Activated naive CD8-positive, alpha-beta T cell treated with anti-CD3 and anti-CD28 coated beads, Interleukin-2, amount 50 U/mL, for 24 hours (primary cell): Measurements from ENCODE around the gene RAB8A.

Source experiments
- ATAC-seq: fragments of 150-1000 bp; cut with Tn5 transposase; one replicate; pipeline ENCODE4 v1.10.0; 2021
- DNase-seq: peaks from one replicate; pipeline ENCODE4 v3.0.0; 2021
- H3K27ac Mint-ChIP-seq: one replicate; pipeline ENCODE4 v1.8.0; 2021; ENCODE audit warnings: mild to moderate bottlenecking, mixed read lengths
- H3K27me3 Mint-ChIP-seq: one replicate; pipeline ENCODE4 v1.8.0; 2021; ENCODE audit warnings: mixed read lengths
- H3K36me3 Mint-ChIP-seq: one replicate; pipeline ENCODE4 v1.8.0; 2021; ENCODE audit warnings: low read depth, mixed read lengths
- H3K4me1 Mint-ChIP-seq: one replicate; pipeline ENCODE4 v1.8.0; 2021; ENCODE audit warnings: mixed read lengths
- H3K4me3 Mint-ChIP-seq: one replicate; pipeline ENCODE4 v1.8.0; 2021; ENCODE audit warnings: mild to moderate bottlenecking, moderate library complexity, mixed read lengths
- H3K9me3 Mint-ChIP-seq: one replicate; pipeline ENCODE4 v1.8.0; 2021; ENCODE audit warnings: mixed read lengths

RAB8A gene

GRCh38 chr19:16111160-16111908, at the start of gene RAB8A:
Gene RAB8A, plus strand, starts transcription at chr19:16111889. Its CDS starts 13 bp downstream, at chr19:16111902.
- Mint-ChIP-seq H3K27me3 (no peaks in the 10 kb centered on the region), H3K9me3 (no peaks in the 10 kb centered on the region), H3K4me1 (peaks cover 40% of the 10 kb centered on the region), H3K36me3 (peaks cover 20% of the 10 kb centered on the region), H3K27ac (peak within 1 kb of the TSS; percentile 97), H3K4me3 (peak within 1 kb of the TSS; percentile 96)
- DNase-seq (peak; percentile 100), ATAC-seq (peak; percentile 97)

- Mint-ChIP-seq H3K9me3 (no peaks in the 10 kb centered on the region), H3K36me3 (peaks cover 2% of the 10 kb centered on the region), H3K27ac (peak overlapping the region; percentile 64), H3K27me3 (no peaks in the 10 kb centered on the region), H3K4me3 (peak overlapping the region; percentile 46), H3K4me1 (peaks cover 33% of the 10 kb centered on the region)
- ATAC-seq (peak; percentile 88), DNase-seq (peak; percentile 50)
These were observed 49.7 kb upstream of the RAB8A start for GRCh38 chr19:16061943-16062342.

- peak; percentile 76 for DNase-seq
- Mint-ChIP-seq H3K4me3 (no peak overlapping the region), H3K36me3 (peaks cover 2% of the 10 kb centered on the region), H3K27ac (no peak overlapping the region), H3K4me1 (peaks cover 33% of the 10 kb centered on the region), H3K27me3 (no peaks in the 10 kb centered on the region), H3K9me3 (no peaks in the 10 kb centered on the region)
- ATAC-seq: no peak
These were observed 48.9 kb upstream of the RAB8A start for GRCh38 chr19:16062789-16063188.

GRCh38 chr19:16064209-16064889, 47.3 kb upstream of the RAB8A start:
- H3K4me1 Mint-ChIP-seq: peaks cover 33% of the 10 kb centered on the region
- H3K36me3 Mint-ChIP-seq: peaks cover 2% of the 10 kb centered on the region
- ATAC-seq (no peak), DNase-seq (no peak)
- H3K4me3 Mint-ChIP-seq: no peak overlapping the region
- H3K9me3 Mint-ChIP-seq: no peaks in the 10 kb centered on the region
- H3K27me3 Mint-ChIP-seq: no peaks in the 10 kb centered on the region
- H3K27ac Mint-ChIP-seq: no peak overlapping the region

- H3K4me1 Mint-ChIP-seq: peaks cover 32% of the 10 kb centered on the region
- DNase-seq: peak; percentile 59
- no peak for ATAC-seq
- H3K27ac Mint-ChIP-seq: peak overlapping the region; percentile 63
- peaks cover 2% of the 10 kb centered on the region for H3K36me3 Mint-ChIP-seq
- no peaks in the 10 kb centered on the region for H3K27me3 Mint-ChIP-seq
- no peak overlapping the region for H3K4me3 Mint-ChIP-seq
- H3K9me3 Mint-ChIP-seq: no peaks in the 10 kb centered on the region
These were observed 45.0 kb upstream of the RAB8A start for GRCh38 chr19:16066611-16067104.

- no peak for ATAC-seq
- H3K27ac Mint-ChIP-seq: no peak overlapping the region
- H3K9me3 Mint-ChIP-seq: no peaks in the 10 kb centered on the region
- peaks cover 28% of the 10 kb centered on the region for H3K4me1 Mint-ChIP-seq
- no peaks in the 10 kb centered on the region for H3K36me3 Mint-ChIP-seq
- no peak overlapping the region for H3K4me3 Mint-ChIP-seq
- no peaks in the 10 kb centered on the region for H3K27me3 Mint-ChIP-seq
- DNase-seq: no peak
These were observed 44.3 kb upstream of the RAB8A start for GRCh38 chr19:16067205-16067938.

- H3K4me1 Mint-ChIP-seq: peaks cover 28% of the 10 kb centered on the region
- no peak for ATAC-seq
- H3K4me3 Mint-ChIP-seq: no peak overlapping the region
- H3K9me3 Mint-ChIP-seq: no peaks in the 10 kb centered on the region
- no peaks in the 10 kb centered on the region for H3K27me3 Mint-ChIP-seq
- H3K27ac Mint-ChIP-seq: no peak overlapping the region
- no peak for DNase-seq
- no peaks in the 10 kb centered on the region for H3K36me3 Mint-ChIP-seq
These were observed 42.9 kb upstream of the RAB8A start for GRCh38 chr19:16068696-16069259.

- no peak for ATAC-seq
- Mint-ChIP-seq H3K4me3 (peak overlapping the region; percentile 53), H3K4me1 (peaks cover 32% of the 10 kb centered on the region), H3K27me3 (no peaks in the 10 kb centered on the region), H3K27ac (no peak overlapping the region), H3K9me3 (no peaks in the 10 kb centered on the region), H3K36me3 (no peaks in the 10 kb centered on the region)
- DNase-seq: no peak
These were observed 41.8 kb upstream of the RAB8A start for GRCh38 chr19:16069813-16070365.

GRCh38 chr19:16070366-16070990, 41.2 kb upstream of the RAB8A start:
- Mint-ChIP-seq H3K9me3 (no peaks in the 10 kb centered on the region), H3K4me1 (peaks cover 38% of the 10 kb centered on the region), H3K27ac (no peak overlapping the region), H3K27me3 (no peaks in the 10 kb centered on the region), H3K36me3 (no peaks in the 10 kb centered on the region), H3K4me3 (peak overlapping the region; percentile 53)
- DNase-seq: peak; percentile 79
- peak; percentile 98 for ATAC-seq

- no peaks in the 10 kb centered on the region for H3K36me3 Mint-ChIP-seq
- H3K27me3 Mint-ChIP-seq: no peaks in the 10 kb centered on the region
- no peaks in the 10 kb centered on the region for H3K9me3 Mint-ChIP-seq
- DNase-seq: no peak
- peaks cover 40% of the 10 kb centered on the region for H3K4me1 Mint-ChIP-seq
- no peak overlapping the region for H3K4me3 Mint-ChIP-seq
- no peak overlapping the region for H3K27ac Mint-ChIP-seq
- no peak for ATAC-seq
These were observed 40.5 kb upstream of the RAB8A start for GRCh38 chr19:16071072-16071691.

- H3K4me3 Mint-ChIP-seq: no peak overlapping the region
- DNase-seq (no peak), ATAC-seq (no peak)
- H3K27ac Mint-ChIP-seq: peak overlapping the region; percentile 14
- peaks cover 11% of the 10 kb centered on the region for H3K36me3 Mint-ChIP-seq
- H3K27me3 Mint-ChIP-seq: no peaks in the 10 kb centered on the region
- no peaks in the 10 kb centered on the region for H3K9me3 Mint-ChIP-seq
- H3K4me1 Mint-ChIP-seq: peaks cover 46% of the 10 kb centered on the region
These were observed 38.2 kb upstream of the RAB8A start for GRCh38 chr19:16073481-16073880.

- Mint-ChIP-seq H3K4me3 (peak overlapping the region; percentile 92), H3K27me3 (no peaks in the 10 kb centered on the region), H3K27ac (peak overlapping the region; percentile 16), H3K9me3 (no peaks in the 10 kb centered on the region), H3K4me1 (peaks cover 50% of the 10 kb centered on the region), H3K36me3 (peaks cover 14% of the 10 kb centered on the region)
- DNase-seq: no peak
- no peak for ATAC-seq
These were observed 37.7 kb upstream of the RAB8A start for GRCh38 chr19:16073988-16074387.

GRCh38 chr19:16074488-16075365, 37.0 kb upstream of the RAB8A start:
- no peaks in the 10 kb centered on the region for H3K9me3 Mint-ChIP-seq
- ATAC-seq (no peak), DNase-seq (no peak)
- peak overlapping the region; percentile 77 for H3K27ac Mint-ChIP-seq
- no peaks in the 10 kb centered on the region for H3K27me3 Mint-ChIP-seq
- H3K36me3 Mint-ChIP-seq: peaks cover 19% of the 10 kb centered on the region
- peaks cover 58% of the 10 kb centered on the region for H3K4me1 Mint-ChIP-seq
- peak overlapping the region; percentile 92 for H3K4me3 Mint-ChIP-seq
